Measurements from ENCODE around the gene KLC4.

The KLC4 gene

DNA sequence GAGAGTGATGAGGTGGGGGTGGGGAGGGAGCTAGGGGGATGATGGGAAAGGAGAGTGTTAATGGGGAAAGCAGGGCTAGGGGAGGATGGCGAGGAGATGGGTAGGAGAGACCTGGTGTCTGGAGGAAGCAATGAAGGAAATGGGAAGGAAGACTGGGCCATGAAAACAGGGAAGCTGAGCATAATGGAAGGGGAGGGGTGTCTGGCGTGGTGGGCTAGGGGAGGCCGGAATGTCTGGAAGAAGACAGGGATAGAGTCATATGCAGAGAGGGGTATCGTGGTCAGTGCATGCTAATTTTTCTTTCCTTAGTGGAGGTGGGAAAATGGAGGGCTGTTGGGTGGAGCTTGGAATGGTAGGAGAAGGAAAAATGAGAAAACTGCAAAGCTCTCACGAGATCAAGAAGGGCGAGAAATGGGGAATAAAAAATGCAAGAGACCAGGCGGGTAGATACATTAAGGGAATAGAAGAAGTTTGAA lies 45.0 kb upstream of the KLC4 start:
- no peak for TF ChIP-seq CTCF (IDR thresholded peaks at IDR 0.05)
- peaks cover 31 to 33% of the 10 kb centered on the region in 2 experiments for H3K4me1 ChIP-seq (ENCODE audit: control insufficient read depth in 1 of 2, insufficient read depth in 1 of 2, low read depth in 1 of 2, low read length in 1 of 2)
- H3K27me3 ChIP-seq = no peaks in the 10 kb centered on the region
- peak overlapping the region; percentile 82 for H3K27ac ChIP-seq
- no peaks in the 10 kb centered on the region for H3K9me3 ChIP-seq
- peaks cover 54% of the 10 kb centered on the region for H3K36me3 ChIP-seq
- peak overlapping the region; percentile 79 to 86 for H3K4me3 ChIP-seq (ENCODE audit: low read depth in 1 of 2, low read length in 1 of 2)

DNA sequence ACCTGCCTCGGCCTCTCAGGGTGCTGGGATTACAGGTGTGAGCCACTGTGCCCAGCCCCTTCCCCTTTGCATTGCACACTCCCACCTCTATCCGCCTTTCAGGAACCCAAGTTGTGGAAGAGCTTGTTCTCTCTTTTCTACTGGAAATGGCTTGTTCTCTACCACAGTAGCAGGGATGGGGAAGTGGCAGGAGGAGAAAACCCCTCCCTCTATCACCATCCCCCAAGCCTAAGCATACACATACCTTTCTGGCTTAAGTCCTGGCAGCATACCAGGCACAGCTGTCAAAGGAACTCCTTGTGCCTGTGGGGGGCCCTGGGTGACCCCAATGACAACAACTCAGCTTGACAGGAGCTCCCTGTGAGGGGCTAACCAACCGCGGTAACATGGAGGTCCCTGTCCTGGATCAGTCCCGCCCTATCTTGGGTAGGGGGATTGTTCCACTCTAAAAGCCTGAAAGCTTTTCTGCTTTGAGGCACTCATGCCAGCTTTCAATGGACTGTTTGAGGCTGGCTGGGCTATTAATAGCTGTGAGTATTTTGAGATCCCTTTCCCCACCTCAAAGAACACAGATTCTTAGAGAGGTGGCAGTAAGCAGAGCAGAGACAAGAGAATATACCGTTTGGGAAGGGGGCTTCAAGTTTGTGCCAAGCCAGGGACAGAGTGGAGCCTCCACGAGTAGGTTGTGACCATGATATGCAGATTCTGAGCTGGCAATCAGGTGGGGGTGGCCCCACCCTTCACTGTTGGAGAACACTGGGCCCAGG lies 43.1 kb upstream of the KLC4 start:
- Histone ChIP-seq H3K4me3 (ENCODE audit: low read depth in 1 of 2, low read length in 1 of 2) (no peak overlapping the region), H3K4me1 (ENCODE audit: control insufficient read depth in 1 of 2, insufficient read depth in 1 of 2, low read depth in 1 of 2, low read length in 1 of 2) (peaks cover 39 to 42% of the 10 kb centered on the region in 2 experiments), H3K36me3 (peaks cover 41% of the 10 kb centered on the region), H3K27me3 (no peaks in the 10 kb centered on the region), H3K27ac (peak overlapping the region; percentile 29), H3K9me3 (no peaks in the 10 kb centered on the region)
- no peak for TF ChIP-seq CTCF (IDR thresholded peaks at IDR 0.05)

GRCh38 chr6:43016943-43017334 lies 42.5 kb upstream of the KLC4 start:
- Histone ChIP-seq H3K36me3 (peaks cover 35% of the 10 kb centered on the region), H3K27me3 (no peaks in the 10 kb centered on the region), H3K4me1 (ENCODE audit: control insufficient read depth in 1 of 2, insufficient read depth in 1 of 2, low read depth in 1 of 2, low read length in 1 of 2) (peaks cover 41 to 42% of the 10 kb centered on the region in 2 experiments), H3K9me3 (no peaks in the 10 kb centered on the region), H3K4me3 (ENCODE audit: low read depth in 1 of 2, low read length in 1 of 2) (no peak overlapping the region), H3K27ac (no peak overlapping the region)
- TF ChIP-seq CTCF (IDR thresholded peaks at IDR 0.05) = no peak

GRCh38 chr6:43019152-43019551 lies 40.3 kb upstream of the KLC4 start:
- H3K36me3 ChIP-seq = peaks cover 30% of the 10 kb centered on the region
- no peaks in the 10 kb centered on the region for H3K9me3 ChIP-seq
- H3K4me1 ChIP-seq (ENCODE audit: control insufficient read depth in 1 of 2, insufficient read depth in 1 of 2, low read depth in 1 of 2, low read length in 1 of 2) = peaks cover 36 to 38% of the 10 kb centered on the region in 2 experiments
- TF ChIP-seq CTCF (IDR thresholded peaks at IDR 0.05) = no peak
- H3K27me3 ChIP-seq = no peaks in the 10 kb centered on the region
- no peak overlapping the region for H3K4me3 ChIP-seq (ENCODE audit: low read depth in 1 of 2, low read length in 1 of 2)
- H3K27ac ChIP-seq = no peak overlapping the region

- TF ChIP-seq CTCF (IDR thresholded peaks at IDR 0.05) = no peak
- Histone ChIP-seq H3K9me3 (no peaks in the 10 kb centered on the region), H3K4me3 (ENCODE audit: low read depth in 1 of 2, low read length in 1 of 2) (no peak overlapping the region), H3K36me3 (peaks cover 36% of the 10 kb centered on the region), H3K27ac (peak overlapping the region; percentile 85), H3K27me3 (no peaks in the 10 kb centered on the region), H3K4me1 (ENCODE audit: control insufficient read depth in 1 of 2, insufficient read depth in 1 of 2, low read depth in 1 of 2, low read length in 1 of 2) (peaks cover 26 to 28% of the 10 kb centered on the region in 2 experiments)
Measured at GRCh38 chr6:43020052-43020705, 39.3 kb upstream of the KLC4 start.
